HG02571 (cell line): ENCODE measurements around the gene RASA3.
A peak's percentile ranks its signal among the peaks of the same experiment; 100 is the strongest.
"Not testable (repeated sequence)": the region's sequence is repeated elsewhere in the genome, so short reads cannot be mapped to it uniquely, and the experiment has no call there.

Experiments
- ATAC-seq: cut with Tn5 transposase; IDR thresholded peaks from one replicate; pipeline ENCODE4 v1.9.1; 2021; ENCODE audit warnings: mild to moderate bottlenecking, moderate library complexity; ENCODE audit not compliant: unreplicated experiment

The RASA3 gene

DNA sequence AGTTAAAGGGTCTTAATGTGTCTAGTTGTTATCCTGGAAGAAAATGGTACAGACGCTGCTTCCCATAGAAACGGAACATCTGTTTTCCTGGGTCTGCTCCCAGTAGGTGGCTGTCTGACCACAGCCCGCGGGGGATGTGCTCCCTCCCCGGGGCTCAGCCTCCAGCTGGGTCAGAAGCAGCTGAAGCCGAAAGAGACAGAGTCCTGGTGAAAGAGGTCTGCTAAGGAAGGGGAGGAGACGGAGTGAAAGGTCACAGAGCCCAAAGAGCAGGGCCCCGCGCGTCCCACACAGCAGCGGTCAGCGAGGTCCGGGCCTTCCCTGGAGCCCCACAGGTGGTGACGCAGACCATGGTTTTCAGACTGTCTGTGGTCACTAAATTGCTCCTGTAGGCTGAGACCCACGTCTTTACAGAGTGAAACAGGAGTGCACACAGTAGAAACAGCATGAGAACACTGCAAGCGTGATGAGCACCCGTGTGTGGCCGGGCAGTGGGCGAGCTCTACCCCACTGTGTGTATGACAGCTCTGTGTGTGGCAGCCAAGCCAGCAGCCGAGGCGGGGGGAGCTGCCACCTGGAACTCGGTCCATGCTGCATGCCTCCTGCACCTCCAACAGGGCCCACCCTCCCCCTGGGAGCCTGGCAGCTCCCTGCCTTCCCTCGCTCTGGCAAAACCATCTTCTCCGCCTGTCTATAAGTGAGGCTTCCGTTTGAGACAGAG, 106.5 kb downstream of the RASA3 start:
- no peak for ATAC-seq

DNA sequence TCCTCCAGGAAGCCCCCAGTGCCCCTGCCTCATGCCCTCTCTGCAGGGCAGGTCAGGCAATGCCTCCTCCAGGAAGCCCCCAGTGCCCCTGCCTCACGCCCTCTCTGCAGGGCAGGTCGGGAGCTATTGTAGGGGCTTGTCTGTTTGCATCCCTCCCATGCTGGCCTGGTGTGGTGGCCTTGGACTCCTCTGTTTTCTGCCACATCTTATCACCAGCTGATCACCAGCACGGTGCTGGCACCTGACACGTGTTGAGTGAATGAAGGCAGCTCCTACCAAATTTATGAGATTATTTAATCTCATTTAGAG, 107.1 kb downstream of the RASA3 start:
- no peak for ATAC-seq

DNA sequence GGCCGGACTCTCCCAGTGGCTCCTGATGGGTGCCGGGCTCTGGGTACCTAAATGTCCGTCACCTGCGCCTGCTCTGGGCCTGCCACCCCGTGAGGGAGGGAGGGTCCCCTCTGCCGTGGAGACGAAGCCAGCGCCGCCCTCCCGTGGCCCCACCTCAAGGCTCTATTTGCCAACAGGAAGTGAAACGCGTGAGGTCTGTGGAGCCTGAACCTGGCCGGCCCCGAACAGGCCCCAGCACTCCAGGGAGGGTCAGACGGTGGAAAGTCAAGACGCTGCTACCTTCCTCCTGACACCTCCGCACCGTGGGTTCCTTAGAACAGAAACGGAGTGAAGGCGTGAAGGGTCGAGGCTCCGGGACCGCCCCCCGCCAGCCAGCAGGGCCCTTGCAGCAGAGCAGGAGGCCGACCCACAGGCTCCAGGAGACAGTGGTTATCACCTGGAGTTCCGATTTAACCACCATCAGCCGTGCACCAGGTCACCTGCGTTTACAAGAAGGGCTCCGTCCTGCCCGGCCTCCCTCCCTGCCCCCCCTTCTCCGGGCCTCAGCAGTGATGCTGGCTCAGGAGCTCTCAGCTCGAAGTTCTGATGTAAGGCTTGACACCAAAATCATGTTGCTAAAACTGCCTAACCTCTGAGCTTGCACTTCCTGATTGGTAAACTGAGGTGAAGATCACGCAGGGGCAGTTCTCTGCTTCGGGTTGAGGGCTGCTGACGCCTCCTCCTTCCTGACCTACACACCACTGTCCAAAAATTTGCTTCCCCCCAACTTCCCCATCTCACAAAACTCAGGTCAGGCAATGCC, 107.6 kb downstream of the RASA3 start:
- ATAC-seq: peak; percentile 63

DNA sequence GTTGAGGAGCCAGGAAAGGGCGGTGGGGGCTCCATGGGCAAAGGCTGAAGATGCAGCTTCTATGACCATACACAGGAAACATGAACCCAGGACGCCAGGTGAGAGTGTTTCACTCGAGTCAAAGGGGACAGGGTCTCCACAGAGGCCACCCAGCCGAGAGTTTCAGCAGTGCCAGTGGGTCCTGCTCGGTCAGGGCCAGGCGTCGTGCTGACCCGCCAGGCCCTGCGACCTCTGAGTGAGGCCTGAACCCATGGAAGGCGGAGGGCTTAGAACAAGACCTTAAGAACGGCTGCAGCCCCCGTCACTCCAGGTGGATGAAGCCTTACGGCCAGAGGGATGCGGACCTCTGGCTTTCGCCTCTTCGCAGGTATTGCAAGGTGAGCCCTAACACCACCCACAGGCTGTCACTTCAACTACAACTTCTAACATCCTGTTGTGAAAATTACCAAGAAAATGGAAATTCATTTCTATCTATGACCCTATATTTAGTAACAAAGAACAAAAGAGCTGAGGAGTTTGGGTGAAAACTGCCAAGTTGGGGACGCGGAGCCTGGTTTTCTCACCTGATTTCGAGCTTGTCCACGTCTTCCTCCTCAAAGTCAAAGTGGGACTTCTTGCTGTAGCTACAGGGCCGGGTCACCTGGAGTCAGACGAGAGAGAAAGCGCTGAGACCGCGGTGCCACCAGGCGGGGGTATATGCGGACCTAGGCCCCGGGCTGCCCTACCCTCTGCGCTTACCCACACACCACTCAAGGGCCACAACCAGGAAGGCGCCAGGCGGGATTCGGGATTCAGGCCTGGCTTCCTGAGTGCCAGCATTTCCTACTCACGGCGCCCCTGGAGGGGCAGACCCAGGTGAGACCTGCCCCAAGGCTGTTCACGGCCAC, 108.5 kb downstream of the RASA3 start:
- no peak for ATAC-seq

DNA sequence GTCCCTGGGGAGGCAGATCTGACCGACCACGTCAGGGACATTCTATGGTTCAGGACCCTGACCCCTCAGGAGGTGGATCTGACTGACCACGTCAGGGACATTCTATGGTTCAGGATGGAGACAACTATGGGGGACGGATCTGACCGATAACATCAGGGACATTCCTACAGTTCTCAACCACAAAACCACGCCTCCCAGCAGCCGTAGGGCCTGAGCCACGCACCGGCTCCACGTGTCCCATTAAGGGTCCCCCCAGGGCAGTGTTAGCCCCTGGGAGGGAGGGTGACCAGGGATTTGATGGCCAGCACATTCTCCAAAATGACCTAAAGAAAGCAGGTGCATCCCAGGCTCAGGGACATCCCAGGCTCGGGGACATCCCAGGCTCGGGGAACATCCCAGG, 109.5 kb downstream of the RASA3 start:
- ATAC-seq: no peak

DNA sequence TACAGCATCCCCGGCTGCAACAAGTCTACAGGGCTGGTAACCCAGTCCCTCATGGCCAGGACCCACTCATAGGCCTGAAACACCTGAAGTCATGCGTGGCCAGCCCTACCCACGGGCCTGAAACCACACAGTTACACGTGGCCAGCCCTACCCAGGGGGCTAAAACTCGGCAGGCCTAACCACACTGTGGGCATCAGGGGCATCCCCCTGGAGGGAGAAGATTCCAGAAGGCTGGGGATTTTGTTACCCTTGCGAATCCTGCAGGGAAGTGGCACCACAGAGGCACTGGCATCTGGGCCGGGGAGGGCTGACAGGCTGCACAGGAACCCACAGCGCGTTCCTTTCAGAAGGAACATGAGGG, 110.1 kb downstream of the RASA3 start:
- ATAC-seq: no peak

DNA sequence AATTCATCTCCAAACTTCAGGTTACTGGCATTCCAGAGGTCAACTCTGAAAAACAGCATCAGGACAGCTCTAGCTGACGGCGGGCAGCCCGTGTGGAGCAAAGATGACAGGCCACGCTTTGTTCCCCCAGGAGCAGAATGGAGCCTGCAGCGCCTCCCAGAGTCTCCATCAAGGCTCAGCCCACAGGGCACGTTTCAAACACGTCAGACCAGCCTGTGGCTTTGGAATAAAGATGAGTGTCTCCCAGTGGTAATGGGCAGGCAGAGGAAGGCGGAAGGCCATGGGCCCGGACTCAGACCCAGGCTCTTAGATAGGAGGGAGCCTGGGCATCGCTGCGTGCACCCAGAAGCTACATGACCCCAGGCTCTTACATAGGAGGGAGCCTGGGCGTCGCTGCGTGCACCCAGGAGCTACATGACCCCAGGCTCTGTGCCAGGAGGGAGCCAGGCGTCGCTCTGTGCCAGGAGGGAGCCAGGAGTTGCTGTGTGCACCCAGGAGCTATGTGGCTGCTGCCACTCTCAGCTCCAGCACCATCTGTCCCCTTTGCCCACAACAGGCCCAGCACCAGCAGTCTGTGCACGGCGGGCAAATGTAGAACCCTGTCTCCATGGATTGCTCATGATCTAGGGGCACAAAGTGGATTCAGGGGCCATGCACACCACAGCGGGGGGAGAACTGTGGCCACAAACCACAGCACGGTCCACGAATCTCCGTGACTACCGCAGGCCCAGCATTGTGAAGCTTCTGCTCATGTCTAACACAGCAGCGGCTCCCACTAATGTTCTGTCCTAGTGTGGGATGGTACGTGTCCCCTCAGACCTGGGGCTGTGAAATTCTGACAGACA, 110.7 kb downstream of the RASA3 start:
- no peak for ATAC-seq

DNA sequence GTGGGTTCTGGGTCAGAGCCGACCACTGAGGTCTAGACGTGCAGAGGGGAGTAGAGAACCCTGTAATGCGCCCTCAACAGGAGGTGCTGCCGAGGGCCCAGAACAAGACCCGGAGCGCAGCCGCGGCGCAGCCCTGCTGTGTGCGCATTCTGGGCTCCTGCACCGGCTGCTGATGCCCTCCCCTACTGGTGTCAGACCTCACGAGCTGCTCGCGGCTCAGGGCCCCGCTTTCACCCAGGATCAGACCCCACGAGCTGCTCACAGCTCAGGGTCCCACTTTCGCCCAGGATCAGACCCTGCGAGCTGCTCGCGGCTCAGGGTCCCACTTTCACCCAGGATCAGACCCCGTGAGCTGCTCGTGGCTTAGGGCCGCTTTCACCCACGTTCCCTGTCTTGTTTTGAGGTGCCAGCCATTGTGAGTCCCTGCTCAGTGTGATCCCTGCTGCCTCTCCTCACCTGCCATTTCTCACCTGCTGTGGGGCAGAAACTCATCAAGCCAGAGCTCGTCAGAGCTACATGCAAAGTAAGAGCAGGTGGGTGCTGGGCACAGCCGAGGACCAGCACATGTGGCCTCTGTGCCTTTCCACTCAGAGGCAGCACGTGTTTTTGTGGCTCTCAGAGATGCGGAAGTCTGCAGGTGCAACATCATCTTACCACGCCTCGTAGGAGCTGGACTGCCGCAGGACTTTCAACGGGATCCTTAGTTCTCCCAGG, 111.5 kb downstream of the RASA3 start:
- no peak for ATAC-seq

DNA sequence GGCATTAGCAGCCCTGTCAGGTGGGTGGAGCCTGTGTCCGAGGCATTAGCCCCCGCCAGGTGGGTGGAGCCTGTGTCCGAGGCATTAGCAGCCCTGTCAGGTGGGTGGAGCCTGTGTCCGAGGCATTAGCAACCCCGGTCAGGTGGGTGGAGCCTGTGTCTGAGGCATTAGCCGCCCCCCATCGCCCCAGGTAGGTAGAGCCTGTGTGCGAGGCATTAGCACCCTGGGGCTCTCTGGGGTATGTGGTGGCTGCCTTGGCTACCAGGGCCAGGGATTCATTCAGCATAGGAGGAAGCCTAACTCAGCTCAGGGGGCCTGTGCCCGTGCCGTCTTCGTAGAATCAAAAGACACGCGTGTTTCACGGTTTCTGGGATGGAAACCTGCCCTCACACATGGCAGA, 112.3 kb downstream of the RASA3 start:
- not testable (repeated sequence) for ATAC-seq

DNA sequence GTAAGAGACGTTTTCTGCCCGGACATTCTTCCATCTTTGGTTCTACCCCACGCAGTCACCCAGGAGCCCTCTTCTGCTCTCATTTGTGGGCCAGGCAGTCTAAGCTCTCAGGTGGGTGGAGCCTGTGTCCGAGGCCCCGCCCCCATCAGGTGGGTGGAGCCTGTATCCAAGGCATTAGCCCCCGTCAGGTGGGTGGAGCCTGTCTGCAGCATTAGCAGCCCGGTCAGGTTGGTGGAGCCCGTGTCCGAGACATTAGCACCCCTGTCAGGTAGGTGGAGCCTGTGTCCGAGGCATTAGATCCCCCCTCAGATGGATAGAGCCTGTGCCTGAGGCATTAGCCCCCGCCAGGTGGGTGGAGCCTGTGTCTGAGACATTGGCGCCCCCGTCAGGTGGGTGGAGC, 113.1 kb downstream of the RASA3 start:
- no peak for ATAC-seq

DNA sequence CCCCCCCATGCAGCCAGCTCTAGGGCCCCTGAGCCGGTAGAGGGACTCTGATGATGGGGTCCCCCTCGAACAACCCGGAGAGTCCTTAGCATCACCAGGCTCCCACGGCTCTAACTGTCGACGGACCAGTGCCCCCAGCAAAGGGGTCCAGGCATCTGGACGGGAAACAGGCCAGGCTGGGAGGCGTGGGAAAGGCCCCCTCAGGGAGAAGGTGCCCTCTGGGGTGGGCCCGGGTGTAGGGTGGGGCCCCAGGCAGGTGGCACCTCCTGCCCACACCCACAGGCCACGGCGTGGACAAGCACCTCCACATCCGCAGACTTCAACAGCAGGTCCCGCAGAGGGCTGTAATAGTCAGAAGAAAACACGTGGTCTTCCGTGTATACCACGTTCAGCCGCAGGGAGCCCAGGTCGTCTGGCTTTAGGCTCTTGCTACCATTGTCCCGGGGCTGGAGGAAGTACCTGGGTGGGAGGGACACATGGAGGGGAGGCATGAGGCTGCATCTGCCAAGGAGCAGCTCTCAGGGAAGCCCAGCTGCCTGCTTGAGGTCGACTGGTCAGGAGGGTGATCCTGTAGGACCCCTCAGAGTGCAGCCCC, 113.9 kb downstream of the RASA3 start:
- no peak for ATAC-seq

DNA sequence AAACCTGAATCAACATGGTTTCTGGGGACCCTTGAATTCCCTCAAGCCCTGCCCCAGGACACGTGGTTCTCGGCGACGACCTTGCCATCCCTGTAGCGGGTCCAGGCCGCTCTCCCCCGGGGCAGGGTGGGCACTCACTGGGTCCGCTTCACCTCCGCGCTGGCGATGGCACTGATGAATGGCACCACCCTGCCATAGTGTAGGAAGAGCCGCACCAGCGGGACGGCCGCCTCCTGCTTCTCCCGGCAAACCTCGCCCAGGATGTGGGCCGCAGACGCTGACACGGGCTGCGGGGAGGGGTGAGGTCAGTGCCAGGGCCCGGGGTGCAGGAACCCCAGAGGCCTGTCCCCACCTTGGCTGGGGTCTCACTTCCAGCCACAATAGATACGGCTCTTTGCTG, 114.5 kb downstream of the RASA3 start:
- ATAC-seq: no peak

DNA sequence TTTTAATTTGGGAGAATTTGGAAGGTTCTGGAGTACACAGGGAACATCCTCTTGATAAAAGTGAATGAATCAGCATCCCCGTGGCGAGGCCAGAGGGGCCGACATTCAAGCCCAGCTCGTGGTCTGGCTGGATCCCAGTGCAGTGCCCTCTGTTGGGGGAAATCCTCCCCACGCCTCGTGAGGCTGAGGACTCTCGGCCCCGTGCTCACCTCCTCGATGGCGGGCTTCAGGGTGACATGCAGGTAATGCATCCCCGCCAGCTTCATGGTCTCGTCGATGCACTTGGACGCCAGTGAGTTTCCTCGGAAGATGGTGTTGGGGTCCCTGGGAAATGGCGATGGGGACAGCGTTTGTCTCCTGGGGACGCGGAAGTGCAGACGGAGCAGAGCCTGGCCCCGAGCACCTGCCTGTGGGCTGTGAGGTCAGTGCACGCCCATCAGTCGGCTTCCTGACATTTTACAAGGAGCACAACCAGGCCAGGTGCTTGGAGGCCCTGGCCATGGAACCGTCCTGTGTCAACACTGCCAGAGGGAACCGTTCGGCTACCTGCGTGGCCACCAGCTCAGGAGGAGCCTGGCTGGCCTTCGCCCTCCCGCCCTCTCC, 115.3 kb downstream of the RASA3 start:
- no peak for ATAC-seq

DNA sequence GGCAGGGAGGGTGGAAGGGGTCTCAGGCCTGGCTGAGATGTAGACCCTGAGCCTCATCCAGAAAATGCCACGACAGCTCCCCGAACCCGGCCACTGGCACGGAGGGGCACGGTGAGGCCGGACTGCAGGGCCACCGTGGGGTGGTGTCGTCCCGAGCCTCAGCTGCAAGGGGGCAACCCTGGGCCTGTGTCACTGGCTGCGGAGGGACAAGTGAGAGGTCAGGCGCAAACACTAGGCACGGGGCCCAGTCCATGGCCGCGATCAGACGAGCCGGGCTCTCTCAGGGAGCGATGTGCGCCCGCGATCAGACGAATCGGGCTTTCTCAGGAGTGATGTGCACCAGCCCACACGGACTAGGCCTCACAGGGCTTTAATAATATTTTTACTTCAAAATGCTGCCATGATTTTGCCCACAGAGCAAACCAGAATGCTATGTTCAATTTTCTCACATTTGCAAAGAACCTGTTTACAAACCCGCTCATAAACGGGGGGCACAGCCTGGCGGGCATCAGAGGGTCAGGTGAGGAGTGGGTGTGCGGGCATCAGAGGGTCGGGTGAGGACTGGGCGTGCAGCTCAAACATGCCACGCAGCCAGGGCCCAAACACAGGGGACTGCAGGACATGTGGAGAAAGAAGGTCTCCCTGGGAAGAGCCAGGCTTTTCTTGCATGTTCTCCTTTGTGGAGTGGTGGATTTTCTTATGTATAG, 115.9 kb downstream of the RASA3 start:
- no peak for ATAC-seq

DNA sequence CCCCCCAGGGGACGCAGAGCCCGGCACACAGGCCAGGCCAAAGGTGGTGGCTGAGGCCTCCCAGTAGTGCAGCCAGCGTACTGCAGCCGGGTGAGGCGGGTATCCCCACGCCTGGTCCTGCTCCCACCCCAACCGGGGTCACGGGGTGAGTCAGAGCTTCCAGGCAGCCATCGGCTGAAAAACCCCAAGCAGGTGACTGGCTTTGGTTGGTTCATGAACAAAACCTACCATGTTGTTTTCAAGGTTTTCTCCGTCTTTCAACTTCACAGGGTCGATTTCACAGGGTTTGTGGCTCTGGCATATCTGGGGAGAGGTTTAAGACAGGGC, 116.5 kb downstream of the RASA3 start:
- no peak for ATAC-seq

DNA sequence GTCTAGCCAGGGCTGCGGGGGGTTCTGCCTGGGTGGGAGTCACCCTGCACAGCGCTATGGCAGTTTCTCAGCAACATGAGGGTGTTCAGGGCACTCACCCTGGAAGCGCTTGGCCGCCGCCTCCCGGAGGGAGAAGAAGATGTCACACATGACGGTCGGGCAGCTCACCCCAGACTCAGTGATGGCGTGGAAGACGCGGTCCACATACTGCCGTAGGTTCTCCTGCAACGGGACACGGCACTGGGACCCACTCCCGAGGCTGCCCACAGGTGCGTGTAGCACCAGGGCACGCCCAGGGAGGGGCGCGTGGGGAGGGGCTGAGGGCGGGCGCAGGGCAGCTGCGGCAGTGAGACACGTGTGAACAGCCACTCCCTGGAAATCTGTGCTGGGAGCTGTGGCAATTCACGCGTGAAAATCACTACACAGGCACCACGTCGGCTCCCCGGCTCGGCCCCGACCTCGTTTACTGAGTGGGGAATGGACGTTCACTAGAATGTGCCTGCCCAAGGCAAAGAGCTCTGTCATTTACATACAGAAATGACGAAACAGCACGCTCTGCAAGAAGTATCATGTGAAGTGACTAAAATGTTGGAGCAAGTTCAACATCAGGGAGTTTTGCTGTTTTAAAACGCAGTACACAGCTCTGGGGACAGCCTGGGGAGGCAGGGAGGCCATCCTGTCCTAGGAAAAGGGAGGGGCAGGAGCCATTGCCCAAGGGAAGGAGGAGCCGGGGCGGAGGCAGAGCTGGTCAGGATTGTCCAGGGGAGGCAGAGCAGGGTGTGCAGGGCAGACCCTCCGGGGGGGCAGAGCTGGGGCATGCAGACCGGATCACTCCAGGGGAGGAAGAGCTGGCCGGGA, 117.1 kb downstream of the RASA3 start:
- no peak for ATAC-seq

DNA sequence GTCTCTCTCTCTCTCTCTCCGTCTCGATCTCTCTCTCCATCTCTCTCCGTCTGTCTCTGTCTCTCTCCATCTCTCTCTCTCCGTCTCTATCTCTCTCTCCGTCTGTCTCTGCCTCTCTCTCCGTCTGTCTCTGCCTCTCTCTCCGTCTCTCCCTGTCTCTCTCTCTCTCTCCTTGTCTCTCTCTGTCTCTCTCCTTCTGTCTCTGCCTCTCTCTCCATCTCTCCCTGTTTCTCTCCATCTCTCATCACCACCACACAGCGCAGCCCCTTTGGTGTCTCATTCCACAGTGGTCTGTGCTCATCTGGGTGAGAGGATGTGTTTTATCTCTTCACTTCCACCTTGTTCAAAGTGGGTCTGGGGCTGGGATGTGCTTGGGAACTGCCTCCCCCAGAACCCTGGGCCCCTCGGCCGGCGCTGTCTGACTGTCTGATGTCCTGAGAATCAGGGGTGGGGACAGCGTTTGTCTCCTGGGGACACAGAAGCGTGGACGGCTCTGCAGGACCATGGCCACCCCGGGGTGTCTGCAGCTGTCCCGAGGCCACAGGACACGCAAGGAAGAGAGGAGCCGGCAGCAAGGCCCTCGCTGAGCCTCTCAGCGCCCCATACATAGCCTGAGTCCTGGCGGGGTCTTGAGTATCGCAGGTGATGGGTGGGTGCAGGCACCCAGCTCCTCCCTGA, 118.3 kb downstream of the RASA3 start:
- ATAC-seq: no peak
